Uterus (tissue), 4 donors: ENCODE measurements around the gene IFNA1. TPM values are rescaled to one million over a fixed set of nuclear protein-coding genes. Genes with fewer than 3 reads are reported as not detected.

ENCODE experiments used
- DNase-seq, 2 donors: peaks; one replicate each; pipeline ENCODE4 v3.0.0-alpha.2; 2019 to 2020
- H3K27ac ChIP-seq, 2 donors: fragments of 200-600 bp; sonication (generic); 1 replicate in 1 of 2; 2 replicates in 1 of 2; pipeline ENCODE4 v1.5.1; 2016 to 2018
- H3K27me3 ChIP-seq, 2 donors: fragments of 200-600 bp; sonication (generic); one replicate each; pipeline ENCODE4 v1.5.1; 2018 to 2019; ENCODE audit warnings: control low read depth in 1 of 2
- H3K36me3 ChIP-seq, 2 donors: fragments of 200-600 bp; sonication (generic); one replicate each; pipeline ENCODE4 v1.5.1; 2019; ENCODE audit warnings: control low read depth in 1 of 2
- H3K4me1 ChIP-seq, 2 donors: fragments of 200-600 bp; sonication (generic); one replicate each; pipeline ENCODE4 v1.5.1; 2018 to 2019; ENCODE audit warnings: control low read depth in 1 of 2
- H3K4me3 ChIP-seq, 2 donors: fragments of 200-600 bp; sonication (generic); 1 replicate in 1 of 2; 2 replicates in 1 of 2; pipeline ENCODE4 v1.5.1; 2018 to 2019; ENCODE audit warnings: mild to moderate bottlenecking in 1 of 2
- H3K9me3 ChIP-seq, 2 donors: fragments of 200-600 bp; sonication (generic); one replicate each; pipeline ENCODE4 v1.5.1; 2019; ENCODE audit warnings: control low read depth in 1 of 2
- POLR2A ChIP-seq, 2 donors: fragments of 450-650 bp; IDR thresholded peaks; one replicate each; pipeline ENCODE4 v1.6.1; 2016; ENCODE audit warnings: antibody characterized with exemption in 2 of 2, mild to moderate bottlenecking in 1 of 2, moderate library complexity in 1 of 2
- intact Hi-C: fragments of 100-400 bp; cut with DNase I; formaldehyde crosslinking; loops from one replicate; pipeline ENCODE4 v1.15.1; 2023; ENCODE audit warnings: low total_unique reads
- total RNA-seq, 4 donors: library from RNA; depleted of rRNA in 3 of 4; stranded (reverse); fragments of >200 nt in 3 of 4; gene quantifications; one replicate each; pipeline versions ENCODE4 v1.1.0 to v1.2.4, GENCODE V29; 2014 to 2023
- TF ChIP-seq, protein P1 (sequence below), 4 experiments: fragments of 200-600 bp in 2 of 4; fragments of 450-650 bp in 2 of 4; sonication (generic) in 2 of 4; IDR thresholded peaks; one replicate each; pipeline ENCODE4 v1.5.1; 2016 to 2019; ENCODE audit warnings: antibody characterized with exemption in 4 of 4, mild to moderate bottlenecking in 2 of 4, moderate library complexity in 1 of 4
- donor health status: DM: yes; HTN: yes; CAD: no.

The IFNA1 gene
- total RNA-seq, 4 donors from 2014 or later = not detected

DNA sequence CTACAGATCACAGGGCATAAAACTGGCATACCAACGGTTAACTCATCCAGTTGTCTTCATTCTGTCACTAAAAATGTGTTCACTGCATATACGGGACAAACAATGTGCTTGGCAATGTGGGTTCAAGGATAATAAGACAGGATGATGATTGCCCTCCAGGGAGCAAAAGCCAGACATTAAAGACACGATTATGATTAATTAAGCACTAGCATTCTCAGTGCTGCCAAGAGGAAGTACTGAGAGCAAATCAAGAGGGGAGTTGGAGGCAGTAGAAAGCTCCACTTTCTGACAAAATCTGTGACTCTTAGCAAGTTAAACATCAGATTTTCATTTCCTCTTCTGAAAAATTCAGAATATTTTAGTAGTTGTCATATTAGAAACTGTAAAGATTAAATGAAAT, 40.3 kb upstream of the IFNA1 start:
- Histone ChIP-seq H3K4me1 (no peaks in the 10 kb centered on the region), H3K9me3 (no peaks in the 10 kb centered on the region), H3K27ac (no peak overlapping the region), H3K36me3 (no peaks in the 10 kb centered on the region), H3K4me3 (no peak overlapping the region), H3K27me3 (peaks cover 0 to 24% of the 10 kb centered on the region in 2 donors)
- intact Hi-C loops = no loop called here
- DNase-seq = no peak
- TF ChIP-seq, protein P1, sequence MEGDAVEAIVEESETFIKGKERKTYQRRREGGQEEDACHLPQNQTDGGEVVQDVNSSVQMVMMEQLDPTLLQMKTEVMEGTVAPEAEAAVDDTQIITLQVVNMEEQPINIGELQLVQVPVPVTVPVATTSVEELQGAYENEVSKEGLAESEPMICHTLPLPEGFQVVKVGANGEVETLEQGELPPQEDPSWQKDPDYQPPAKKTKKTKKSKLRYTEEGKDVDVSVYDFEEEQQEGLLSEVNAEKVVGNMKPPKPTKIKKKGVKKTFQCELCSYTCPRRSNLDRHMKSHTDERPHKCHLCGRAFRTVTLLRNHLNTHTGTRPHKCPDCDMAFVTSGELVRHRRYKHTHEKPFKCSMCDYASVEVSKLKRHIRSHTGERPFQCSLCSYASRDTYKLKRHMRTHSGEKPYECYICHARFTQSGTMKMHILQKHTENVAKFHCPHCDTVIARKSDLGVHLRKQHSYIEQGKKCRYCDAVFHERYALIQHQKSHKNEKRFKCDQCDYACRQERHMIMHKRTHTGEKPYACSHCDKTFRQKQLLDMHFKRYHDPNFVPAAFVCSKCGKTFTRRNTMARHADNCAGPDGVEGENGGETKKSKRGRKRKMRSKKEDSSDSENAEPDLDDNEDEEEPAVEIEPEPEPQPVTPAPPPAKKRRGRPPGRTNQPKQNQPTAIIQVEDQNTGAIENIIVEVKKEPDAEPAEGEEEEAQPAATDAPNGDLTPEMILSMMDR (IDR thresholded peaks at IDR 0.05) = no peak
- TF ChIP-seq POLR2A (IDR thresholded peaks at IDR 0.05) = no peak

DNA sequence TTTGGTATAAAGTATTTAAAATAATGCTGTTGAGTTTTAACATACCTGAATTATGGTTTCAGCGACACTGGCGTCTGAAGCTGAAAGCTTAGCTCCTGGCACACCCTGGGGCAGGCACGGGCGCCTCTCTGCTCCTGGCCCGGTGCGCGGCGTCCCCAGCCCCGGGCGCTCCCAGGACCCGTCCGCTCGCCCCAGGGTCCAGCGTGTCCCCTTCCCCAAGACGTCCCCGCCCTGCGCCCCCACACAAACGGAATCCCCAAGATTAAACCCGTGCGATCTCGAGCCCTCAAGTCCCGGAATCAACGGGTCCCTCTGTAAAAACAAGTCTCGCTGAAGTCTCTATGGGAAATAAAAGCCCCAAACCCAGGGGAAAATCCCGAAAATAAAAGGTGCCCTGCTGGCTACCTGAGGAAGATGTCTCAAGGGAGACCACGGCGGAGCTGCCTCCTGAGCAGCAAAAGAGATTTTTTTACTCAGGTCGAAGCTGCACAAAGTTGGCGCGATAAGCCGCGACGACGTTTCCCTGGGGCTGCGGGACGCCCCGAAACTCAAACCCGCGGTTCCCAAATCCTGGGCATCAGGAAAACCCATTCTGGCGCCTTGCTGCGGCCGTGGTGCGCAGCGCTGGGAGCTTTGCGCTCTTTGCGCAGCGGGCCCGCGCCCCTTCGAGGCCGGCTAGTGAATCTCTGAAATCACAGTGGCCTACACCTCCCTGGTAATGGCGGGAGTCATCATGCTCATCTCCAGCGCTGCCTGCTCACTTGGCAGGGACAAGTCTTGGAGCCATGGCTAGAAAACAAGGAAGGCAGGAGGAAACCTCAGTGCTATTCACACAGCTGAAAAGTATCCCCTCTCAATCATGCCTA, 37.6 kb upstream of the IFNA1 start:
- no peak for DNase-seq
- intact Hi-C loops = no loop called here
- Histone ChIP-seq H3K4me3 (peak overlapping the region in 1 of 2 donors; percentile 17), H3K4me1 (no peaks in the 10 kb centered on the region), H3K27me3 (peaks cover 0 to 16% of the 10 kb centered on the region in 2 donors), H3K27ac (no peak overlapping the region), H3K36me3 (no peaks in the 10 kb centered on the region), H3K9me3 (no peaks in the 10 kb centered on the region)
- TF ChIP-seq, protein P1 (IDR thresholded peaks at IDR 0.05) = no peak
- TF ChIP-seq POLR2A (IDR thresholded peaks at IDR 0.05) = no peak

DNA sequence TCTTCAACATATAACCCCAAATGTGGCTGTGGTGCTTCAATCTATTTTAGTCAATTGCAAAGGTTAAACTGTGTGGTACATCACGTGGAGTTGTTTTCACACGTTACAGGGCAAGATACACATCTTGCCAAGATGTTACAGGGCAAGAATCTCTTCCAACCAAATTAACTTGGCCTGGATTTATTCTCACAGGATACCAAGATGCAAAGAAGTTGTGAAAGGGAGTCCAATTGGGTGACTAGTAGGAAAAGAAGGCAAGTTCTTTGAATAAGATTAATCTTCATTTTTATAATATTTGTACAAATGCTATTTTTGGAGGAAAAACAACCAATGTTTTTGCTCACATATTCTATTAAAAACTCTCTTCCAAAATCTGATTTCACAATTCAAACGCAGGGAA, 36.1 kb upstream of the IFNA1 start:
- intact Hi-C loops = no loop called here
- no peak overlapping the region for H3K27ac ChIP-seq
- no peak overlapping the region for H3K4me3 ChIP-seq
- H3K36me3 ChIP-seq = no peaks in the 10 kb centered on the region
- peaks cover 0 to 16% of the 10 kb centered on the region in 2 donors for H3K27me3 ChIP-seq
- TF ChIP-seq, protein P1 (IDR thresholded peaks at IDR 0.05) = no peak
- TF ChIP-seq POLR2A (IDR thresholded peaks at IDR 0.05) = no peak
- H3K9me3 ChIP-seq = no peaks in the 10 kb centered on the region
- DNase-seq = no peak
- no peaks in the 10 kb centered on the region for H3K4me1 ChIP-seq

DNA sequence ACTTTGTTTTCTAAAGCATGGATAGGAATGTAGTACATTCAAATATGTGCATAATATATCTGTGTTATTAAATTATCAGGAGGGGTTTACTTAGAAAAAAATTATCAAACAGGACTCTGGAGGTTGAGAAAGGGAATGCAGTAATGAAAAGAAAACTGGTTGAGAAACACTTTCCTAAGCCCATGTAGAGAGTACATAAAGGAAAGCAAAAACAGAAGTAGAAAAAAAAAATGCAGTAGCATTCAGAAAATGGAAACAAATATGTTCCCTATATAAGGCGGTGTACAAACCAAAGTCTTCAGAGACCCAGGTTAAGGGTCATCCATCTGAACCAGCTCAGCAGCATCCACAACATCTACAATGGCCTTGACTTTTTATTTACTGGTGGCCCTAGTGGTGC, 31.4 kb upstream of the IFNA1 start, which contains the start of gene IFNA8:
IFNA8 (plus strand) TSS at position 301 of the 400 bp plus-strand sequence; CDS start at position 361, 60 bp downstream.
- Histone ChIP-seq H3K36me3 (no peaks in the 10 kb centered on the region), H3K4me3 (no peak within 1 kb of the TSS), H3K27ac (no peak within 1 kb of the TSS), H3K27me3 (no peaks in the 10 kb centered on the region), H3K9me3 (no peaks in the 10 kb centered on the region), H3K4me1 (no peaks in the 10 kb centered on the region)
- no peak for DNase-seq
- TF ChIP-seq, protein P1 (IDR thresholded peaks at IDR 0.05) = no peak
- TF ChIP-seq POLR2A (IDR thresholded peaks at IDR 0.05) = no peak
- intact Hi-C loops = no loop called here

DNA sequence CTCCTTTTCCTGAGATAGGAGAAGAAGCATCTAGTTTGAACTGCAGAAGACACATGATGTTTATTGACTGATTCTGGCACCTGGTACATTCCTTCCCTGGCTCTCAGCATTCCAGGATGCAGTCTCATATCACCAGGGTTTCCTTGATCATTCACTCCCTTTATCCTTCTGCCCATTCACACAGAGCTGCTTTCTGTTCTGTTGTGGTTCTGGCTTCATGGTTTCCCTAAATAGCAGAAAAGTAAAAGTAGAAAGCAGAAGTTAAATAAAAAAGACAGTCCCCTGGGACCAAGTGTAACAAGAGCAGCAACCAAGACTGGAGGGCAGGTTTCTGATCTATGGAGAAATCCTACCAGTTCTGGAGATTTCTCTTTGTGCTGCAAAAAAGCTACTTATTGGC, 28.1 kb upstream of the IFNA1 start:
- Histone ChIP-seq H3K27me3 (no peaks in the 10 kb centered on the region), H3K27ac (no peak overlapping the region), H3K36me3 (no peaks in the 10 kb centered on the region), H3K4me1 (no peaks in the 10 kb centered on the region), H3K9me3 (no peaks in the 10 kb centered on the region), H3K4me3 (no peak overlapping the region)
- DNase-seq = no peak
- TF ChIP-seq, protein P1 (IDR thresholded peaks at IDR 0.05) = no peak
- TF ChIP-seq POLR2A (IDR thresholded peaks at IDR 0.05) = no peak
- intact Hi-C loops = no loop called here
